GM12891 (cell line): ENCODE data around the gene PIK3AP1.
A peak's percentile ranks its signal among the peaks of the same experiment; 100 is the strongest.

Experiments
- DNase-seq: peaks from one replicate; pipeline ENCODE4 v3.0.0; 2011; ENCODE audit warnings: low spot score; ENCODE audit not compliant: insufficient read length
- FAIRE-seq: peaks from 2 replicates; lab custom pipeline; 2011; peaks lifted over from hg19 to GRCh38; lab: Jason Lieb, UNC
- PAX5 ChIP-seq: IDR thresholded peaks from 2 replicates; pipeline ENCODE4 v1.6.1; 2011; ENCODE audit warnings: low read length, moderate library complexity, mild to moderate bottlenecking; ENCODE audit not compliant: insufficient read depth, severe bottlenecking
- POLR2A ChIP-seq: IDR thresholded peaks from 2 replicates; pipeline ENCODE4 v1.6.1; 2011; ENCODE audit warnings: low read depth, low read length, control low read depth
- POLR2AphosphoS5 ChIP-seq: IDR thresholded peaks from 2 replicates; pipeline ENCODE4 v1.6.1; 2011; ENCODE audit warnings: low read depth, low read length, control low read depth
- POU2F2 ChIP-seq: IDR thresholded peaks from 2 replicates; pipeline ENCODE4 v1.6.1; 2011; ENCODE audit warnings: low read depth, mild to moderate bottlenecking, control low read depth, low read length, moderate library complexity
- SPI1 ChIP-seq: IDR thresholded peaks from 2 replicates; pipeline ENCODE4 v1.6.1; 2011; ENCODE audit warnings: low read depth, low read length, control low read depth
- TAF1 ChIP-seq: IDR thresholded peaks from 2 replicates; pipeline ENCODE4 v1.6.1; 2011; ENCODE audit warnings: low read depth, low read length, control low read depth

The PIK3AP1 gene

DNA sequence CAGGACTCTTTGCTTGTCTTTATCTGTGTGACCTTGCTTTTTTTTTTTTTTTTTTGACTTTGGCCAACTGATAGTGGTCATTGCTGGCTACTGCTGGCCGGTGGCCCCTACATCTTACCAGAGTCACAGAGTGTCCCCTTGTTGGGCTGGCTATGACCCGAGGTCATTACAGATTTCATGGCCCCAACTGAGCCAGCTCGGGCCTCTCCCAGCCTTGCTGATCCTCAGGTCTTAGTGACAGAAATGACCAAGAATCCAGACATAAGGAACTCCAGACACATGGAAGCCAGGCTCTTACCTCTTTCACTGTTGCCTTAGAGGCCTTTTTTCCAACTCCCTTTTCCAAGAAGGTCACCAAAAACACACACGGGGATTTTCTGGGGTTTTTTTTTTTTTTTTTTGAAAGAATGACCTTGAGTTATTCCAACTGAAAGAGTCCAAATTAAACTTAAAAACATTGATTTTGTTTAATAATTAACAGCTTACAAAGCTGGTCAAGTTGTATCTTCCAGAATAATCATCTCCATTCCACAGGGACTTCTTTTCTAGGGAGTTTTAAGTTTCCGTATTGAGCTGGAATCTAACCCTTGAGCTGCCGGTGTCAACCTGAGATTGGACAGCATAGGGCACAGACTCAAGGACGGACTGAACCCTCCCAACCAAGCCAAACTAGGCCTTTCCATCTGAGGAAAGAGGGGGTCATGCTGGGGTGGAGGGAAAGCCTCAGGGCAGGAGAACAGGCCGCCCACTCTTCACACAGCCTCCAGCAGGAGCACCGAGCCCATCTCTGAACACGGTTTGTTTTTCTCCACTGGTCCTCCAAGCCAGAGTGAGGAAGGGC is 43.8 kb downstream of the PIK3AP1 start:
- FAIRE-seq (no peak), DNase-seq (no peak)
- TF ChIP-seq PAX5 = no peak
- no peak for TF ChIP-seq SPI1
- TF ChIP-seq POLR2AphosphoS5 = no peak
- no peak for TF ChIP-seq POLR2A
- TF ChIP-seq POU2F2 = no peak
- no peak for TF ChIP-seq TAF1

DNA sequence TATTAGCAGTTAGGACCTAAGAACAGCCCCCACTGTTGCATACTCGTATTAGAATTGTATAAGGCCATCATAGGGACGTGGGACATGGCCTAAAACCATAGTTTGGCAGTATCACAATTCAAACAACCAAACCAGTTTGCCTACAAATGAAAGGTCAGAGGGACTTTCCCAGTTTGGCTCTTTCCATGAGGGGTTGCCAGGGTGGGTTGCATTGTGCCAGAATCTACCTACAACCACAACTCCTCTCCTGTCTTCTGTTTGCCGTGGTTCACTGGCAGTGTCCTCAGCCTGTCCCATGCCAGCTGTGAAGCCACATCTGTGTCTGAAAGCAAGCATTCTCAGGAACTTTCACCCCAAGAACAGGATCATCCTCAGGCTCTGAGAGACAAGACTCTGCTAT is 44.5 kb downstream of the PIK3AP1 start:
- FAIRE-seq = no peak
- DNase-seq = no peak
- TF ChIP-seq POLR2AphosphoS5 (no peak), TAF1 (no peak), POU2F2 (no peak), PAX5 (no peak), POLR2A (no peak), SPI1 (no peak)

DNA sequence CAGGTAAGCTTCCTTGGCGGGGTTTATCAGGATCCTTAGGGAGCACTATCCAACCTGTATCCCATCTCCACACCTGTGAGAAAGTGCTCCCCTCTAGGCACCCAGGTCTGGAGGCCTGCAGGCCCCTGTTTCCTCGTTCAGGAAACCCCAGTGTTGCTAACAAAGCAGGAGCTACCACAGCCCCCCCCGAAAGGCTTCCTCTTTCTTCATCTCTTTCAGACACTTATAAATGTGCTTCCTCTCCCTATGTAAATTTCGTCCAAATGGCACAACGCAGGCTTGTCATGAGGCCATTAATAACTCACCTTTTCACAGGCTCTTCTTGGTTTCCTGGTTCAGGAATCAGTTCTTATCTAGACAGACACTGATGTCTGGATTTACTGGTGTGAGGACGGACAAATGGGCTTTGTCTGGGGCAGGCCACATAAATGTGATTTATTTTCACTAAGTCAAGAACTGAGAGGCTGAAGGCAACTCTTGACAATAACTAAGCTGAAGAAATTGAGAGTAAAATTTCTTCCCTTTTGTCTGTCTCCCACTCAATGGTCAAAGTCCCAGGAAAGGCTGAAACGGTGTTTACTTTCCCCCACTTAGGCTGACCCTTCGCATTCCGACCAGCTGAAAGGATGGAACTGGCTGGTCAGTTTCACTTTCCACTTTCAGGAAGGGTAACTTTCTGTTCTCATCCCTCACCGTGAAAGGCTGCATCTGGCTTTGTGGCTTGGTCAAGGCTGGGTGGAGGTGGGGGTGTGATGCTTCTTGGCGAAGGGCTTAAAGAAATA is 46.8 kb downstream of the PIK3AP1 start:
- DNase-seq (no peak), FAIRE-seq (peak; percentile 91)
- TF ChIP-seq POU2F2 (peak; percentile 68; the same call in 1 of the 2 replicates), SPI1 (peak; percentile 85), TAF1 (no peak), PAX5 (peak; percentile 73)

DNA sequence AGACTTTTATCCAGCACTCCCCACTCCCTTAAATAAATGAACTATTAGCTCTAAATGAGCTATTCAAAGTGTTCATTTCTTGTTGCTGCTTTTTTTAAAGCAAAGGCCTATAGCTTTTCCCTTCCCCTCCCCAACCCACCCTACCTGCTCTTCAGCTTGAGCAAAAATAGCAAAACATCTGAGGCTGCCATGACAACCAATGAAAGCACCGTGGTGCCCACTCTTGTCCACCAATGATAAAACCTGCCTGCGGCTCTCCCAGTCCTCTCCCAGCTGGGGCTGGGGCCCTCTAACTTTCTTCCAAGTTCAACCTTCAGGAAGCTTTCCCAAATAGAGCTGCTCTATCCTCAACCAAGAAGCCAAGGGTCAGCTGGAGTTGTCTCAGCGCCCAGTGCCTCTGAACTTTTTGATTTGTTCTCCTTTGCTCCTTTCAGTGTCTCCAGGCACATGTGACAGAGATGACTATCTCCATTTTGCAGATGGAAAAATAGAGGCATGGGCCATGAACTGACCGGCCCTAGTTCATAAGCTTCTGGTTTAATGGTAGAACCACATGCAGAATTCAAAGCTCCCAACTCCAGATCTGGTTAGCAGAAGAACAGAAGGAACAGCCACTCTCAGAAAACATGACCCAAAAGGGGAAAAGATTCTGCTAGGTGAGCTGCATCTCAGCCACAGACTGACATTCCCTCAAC is 47.7 kb downstream of the PIK3AP1 start:
- no peak for DNase-seq
- FAIRE-seq = no peak
- TF ChIP-seq SPI1 (no peak), TAF1 (no peak), POLR2AphosphoS5 (no peak), POLR2A (no peak), POU2F2 (no peak)

DNA sequence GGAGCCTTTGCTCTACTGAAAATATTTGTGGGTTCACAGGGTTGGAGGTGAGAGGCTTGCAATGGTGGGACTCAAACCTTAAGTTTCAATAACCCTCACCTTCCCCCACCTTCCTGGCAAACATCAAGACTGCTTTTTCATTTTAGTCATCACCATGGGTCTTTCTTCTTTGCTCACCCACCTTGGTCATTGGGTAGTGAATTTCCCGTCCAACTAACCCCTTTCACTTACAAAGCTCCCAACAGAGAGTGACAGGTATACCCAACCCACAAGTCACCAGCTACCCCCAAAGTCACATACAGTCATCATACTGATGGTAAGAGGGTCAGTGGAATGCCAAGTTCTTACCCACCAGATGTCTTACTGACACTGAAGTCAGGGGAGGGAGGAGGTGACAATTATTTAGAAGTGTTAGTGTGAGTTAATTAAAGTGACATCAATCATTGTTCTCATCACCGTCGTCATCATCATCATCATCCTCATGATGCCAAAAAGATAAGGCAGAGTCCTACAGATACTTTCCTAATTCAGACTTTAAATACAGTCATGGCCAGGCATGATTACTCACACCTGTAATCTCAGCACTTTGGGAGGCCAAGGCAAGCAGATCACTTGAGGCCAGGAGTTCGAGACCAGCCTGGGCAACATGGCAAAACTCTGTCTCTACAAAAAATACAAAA is 49.0 kb downstream of the PIK3AP1 start:
- DNase-seq (no peak), FAIRE-seq (peak; percentile 87)
- TF ChIP-seq TAF1 = no peak
- TF ChIP-seq POLR2AphosphoS5 = no peak
- TF ChIP-seq POLR2A = no peak
- TF ChIP-seq POU2F2 = no peak
- TF ChIP-seq PAX5 = no peak
- TF ChIP-seq SPI1 = no peak

DNA sequence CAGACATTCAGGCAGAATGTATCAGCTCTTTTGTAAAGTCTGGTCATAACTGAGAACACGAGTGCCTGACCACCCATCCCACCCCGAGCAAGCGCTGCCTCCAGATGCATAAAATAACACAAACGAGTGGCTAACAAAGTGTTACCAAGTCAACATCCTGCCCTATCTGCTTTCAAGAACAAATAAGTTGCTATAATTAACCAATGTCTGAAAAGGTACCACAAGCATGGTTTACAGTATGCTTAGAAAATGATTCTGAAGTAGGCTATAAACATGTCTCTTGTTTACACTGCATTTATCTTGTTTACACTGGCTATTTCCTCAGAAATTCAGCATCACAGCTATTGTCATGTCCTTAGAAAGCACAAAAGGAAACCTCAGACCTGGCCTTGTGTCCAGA is 49.5 kb downstream of the PIK3AP1 start:
- TF ChIP-seq SPI1 (no peak), POLR2AphosphoS5 (no peak), POU2F2 (no peak), POLR2A (no peak), PAX5 (no peak), TAF1 (no peak)
- FAIRE-seq (peak; percentile 81), DNase-seq (no peak)

DNA sequence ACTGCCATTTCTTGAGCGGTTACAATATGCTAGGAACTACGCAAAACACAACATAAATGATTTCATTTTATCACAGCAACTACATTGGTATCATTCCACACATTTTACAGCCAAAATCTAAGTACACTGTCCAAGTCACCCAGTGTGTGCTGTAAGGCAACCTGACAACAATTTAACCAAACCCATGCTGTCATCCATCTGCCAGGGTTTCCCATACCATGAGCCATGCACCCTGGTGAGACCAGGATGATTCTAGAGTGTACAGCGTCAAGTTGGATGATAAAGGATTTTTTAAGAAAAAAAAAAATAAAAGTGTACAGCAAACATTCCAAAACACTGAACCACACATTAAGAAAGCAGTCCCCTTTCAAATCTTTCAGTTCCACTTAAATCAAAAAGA is 52.9 kb downstream of the PIK3AP1 start:
- TF ChIP-seq POLR2AphosphoS5 (no peak), PAX5 (no peak), SPI1 (no peak), TAF1 (no peak), POLR2A (no peak), POU2F2 (no peak)
- DNase-seq (no peak), FAIRE-seq (no peak)

DNA sequence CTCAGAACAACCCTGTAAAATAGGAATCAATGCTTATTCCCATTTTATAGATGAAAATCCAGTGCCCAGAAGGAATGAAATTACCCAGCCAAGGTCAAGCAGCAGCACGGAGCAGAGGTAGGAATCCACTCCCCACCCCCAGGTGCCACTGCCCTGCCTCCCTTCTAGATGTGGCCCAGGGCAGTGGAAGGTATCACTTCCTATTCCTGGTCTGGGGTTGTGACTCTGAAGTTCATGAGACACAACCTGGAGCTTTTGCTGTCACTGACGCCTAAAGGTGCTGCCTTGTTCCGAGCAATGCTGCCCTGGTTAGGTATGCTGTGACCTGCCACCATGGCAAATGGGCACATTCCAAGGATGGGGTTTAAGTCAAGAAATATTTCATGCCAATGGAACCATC is 53.6 kb downstream of the PIK3AP1 start:
- peak; percentile 90 for FAIRE-seq
- DNase-seq = no peak
- peak; percentile 93 for TF ChIP-seq SPI1
- TF ChIP-seq POU2F2 = no peak
- no peak for TF ChIP-seq TAF1
- no peak for TF ChIP-seq POLR2A
- no peak for TF ChIP-seq POLR2AphosphoS5
- no peak for TF ChIP-seq PAX5

DNA sequence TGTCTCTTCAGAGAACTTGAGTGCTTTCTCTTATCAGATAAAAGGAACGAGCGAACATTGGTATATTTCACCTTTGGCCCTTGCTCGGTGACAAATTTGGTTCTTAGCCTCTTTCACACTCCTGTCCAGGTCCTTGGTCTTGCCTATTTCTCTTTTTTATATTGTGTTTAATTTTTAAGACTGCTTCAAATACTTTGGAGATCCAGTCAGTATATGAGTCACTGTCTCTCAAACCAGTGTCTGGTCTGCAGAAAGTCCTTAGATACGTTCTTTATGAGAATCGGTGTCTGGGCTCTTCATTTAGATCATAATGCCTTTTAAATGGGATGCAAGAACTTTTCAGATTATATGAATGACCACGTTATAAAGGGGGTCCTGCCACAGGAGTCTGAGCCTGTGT is 55.0 kb downstream of the PIK3AP1 start:
- FAIRE-seq (no peak), DNase-seq (no peak)
- TF ChIP-seq PAX5 (no peak), SPI1 (no peak), POU2F2 (no peak), POLR2A (no peak), TAF1 (no peak), POLR2AphosphoS5 (no peak)

DNA sequence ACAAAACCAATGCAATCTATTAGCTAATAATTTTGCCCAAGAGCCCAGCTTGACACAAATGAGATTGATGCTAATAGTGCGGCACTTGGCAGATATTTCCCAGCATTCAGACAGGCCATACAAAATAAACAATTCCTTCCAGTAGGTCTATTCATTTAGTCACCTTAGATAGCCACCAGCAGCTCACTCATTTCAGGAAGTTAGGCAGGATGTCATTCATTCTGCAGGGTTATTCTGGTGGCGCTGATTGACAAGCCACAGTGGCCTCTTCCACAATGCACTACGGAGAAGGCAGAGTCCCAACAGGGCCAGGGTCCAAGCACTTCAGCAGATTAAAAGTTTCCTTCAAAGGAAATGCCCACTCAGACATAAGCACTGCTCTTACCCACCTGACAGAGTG is 55.8 kb downstream of the PIK3AP1 start:
- FAIRE-seq = peak; percentile 92
- no peak for DNase-seq
- TF ChIP-seq POLR2A = no peak
- peak; percentile 57 for TF ChIP-seq PAX5
